Measurements from ENCODE around the gene HDAC9.

Gene HDAC9

GRCh38 chr7:19051767-19052375, 556.3 kb downstream of the HDAC9 start (continued):
- TF ChIP-seq TSHZ2 (CRISPR knock-in tag; IDR thresholded peaks at IDR 0.05) = no peak

Data from SK-N-SH treated with all-trans-retinoic acid at 6 μM for 48 hours (cell line).